RKO (cell line): Measurements from ENCODE around the gene UNK.
"Not testable (repeated sequence)": the region's sequence is repeated elsewhere in the genome, so short reads cannot be mapped to it uniquely, and the experiment has no call there.

Experiments used
- DNase-seq: peaks from one replicate; pipeline ENCODE4 v3.0.0-alpha.2; 2016; ENCODE audit warnings: low spot score

Gene UNK

DNA sequence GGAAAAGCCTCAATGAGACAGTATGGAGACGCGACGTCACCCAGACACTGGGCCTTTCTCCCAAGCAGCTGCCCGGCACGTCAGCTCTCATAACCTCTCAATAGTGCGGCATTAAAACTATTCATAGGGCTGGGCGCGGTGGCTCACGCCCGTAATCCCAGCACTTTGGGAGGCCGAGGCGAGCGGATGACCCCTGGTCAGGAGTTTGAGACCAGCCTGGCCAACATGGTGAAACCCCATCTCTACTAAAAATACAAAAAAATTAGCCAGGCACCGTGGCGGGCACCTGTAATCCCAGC, 67.0 kb downstream of the UNK start:
- DNase-seq: not testable (repeated sequence)

DNA sequence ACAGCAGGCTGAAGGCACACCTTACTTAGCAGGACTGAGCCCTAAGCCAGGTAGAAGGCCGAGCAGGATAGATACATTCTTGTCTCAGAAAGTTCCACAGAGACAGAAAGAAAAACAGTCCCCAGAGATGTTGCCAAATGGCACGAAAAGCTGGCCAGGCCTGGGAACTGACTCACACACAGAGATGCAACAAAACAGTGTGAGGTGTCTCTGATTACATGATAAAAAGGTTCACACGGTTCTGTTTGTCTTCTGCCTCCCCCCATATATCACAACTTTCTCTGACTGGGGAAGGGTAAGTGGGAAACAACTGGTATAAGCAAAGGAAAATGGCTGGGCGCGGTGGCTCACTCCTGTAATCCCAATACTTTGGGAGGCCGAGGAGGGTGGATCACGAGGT, 68.8 kb downstream of the UNK start:
- DNase-seq: peak; percentile 53

DNA sequence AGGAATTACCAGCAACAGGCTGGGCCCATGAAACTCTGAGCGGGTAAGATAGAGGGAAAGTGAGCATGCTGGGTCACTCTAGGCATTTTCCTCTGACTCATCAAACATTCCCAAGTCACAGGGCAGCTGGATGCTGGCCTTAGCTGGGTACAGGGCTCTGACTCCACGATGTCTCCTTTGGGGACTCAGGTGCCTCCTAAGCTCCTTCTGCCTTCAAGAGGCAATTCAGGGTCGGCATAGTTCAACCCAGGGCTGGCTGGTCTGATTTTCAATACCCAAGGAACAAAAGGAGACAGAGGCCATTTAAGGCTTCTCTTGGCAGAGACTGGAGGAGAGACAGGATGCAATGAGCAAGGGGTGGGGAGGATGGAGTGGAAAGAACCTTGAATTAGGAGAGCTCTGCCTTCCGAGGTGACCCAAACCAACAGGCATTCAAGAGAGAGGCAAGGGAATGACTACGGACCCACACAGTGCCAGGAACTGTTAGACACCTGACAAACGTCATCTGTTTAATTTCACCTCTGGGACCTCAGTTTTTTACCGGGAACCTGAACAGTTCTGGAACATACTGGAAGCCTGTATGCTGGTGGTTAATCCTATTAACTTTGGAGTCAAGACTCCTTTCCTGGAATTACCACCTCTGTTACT, 69.6 kb downstream of the UNK start:
- peak; percentile 91 for DNase-seq

DNA sequence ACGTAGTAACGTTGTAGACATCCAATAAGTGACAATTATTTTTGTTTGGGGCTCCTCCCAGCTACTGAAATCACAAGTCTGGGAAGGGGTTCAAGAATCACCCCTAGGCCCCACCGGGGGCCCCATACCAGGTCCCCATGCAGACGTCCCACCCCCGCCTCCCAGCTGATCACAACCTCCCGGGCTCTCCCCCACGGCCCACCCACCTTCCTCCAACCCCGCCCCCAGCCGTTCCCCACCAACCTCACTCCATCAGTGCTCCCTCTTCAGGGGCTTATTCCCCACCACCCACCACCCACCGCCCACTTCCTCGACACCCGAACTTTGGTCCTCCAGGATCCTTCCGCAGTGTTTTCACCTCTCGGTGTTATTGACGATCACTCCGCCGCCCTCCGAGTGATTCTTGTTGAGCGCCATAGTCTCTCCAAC, 70.3 kb downstream of the UNK start:
- DNase-seq: peak; percentile 27

- peak; percentile 100 for DNase-seq
Measured at GRCh38 chr17:75855310-75856061, 70.9 kb downstream of the UNK start, which contains the start of gene WBP2. TSS of gene WBP2 (minus strand) at chr17:75855335. CDS start at chr17:75855297, 38 bp downstream.

DNA sequence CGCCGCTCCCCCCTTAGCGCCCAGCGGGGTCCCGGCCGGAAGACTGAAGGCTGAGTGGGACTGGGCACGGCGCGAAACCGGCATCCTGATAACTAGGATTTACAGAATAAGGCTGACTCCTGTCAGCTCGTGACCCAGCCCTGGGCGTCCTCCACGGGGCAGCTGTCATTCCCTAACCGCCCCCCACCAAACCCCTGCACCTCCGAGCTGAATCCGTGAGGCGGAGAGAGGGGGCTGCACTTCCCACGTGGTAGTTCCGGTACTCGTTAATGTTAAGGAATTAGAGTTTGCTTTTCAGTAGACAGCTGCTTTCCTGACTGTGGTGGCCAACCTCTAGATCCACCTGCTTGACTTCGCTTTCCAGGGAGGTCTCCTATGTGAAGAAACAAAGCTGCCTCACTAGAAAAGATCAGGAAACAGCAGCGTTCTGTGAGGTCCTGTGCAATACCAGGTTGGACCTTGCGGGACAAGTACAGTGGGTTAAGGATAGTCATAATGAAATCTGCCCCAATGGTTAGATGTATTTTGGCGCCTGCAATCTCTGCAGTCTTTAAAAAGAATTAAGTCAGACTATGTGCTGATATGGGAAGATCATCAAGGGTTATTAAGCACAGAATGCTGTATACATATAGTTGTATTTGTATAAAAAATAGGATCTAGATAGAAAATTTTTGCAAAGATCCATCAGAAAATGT, 71.6 kb downstream of the UNK start:
- DNase-seq: peak; percentile 61

DNA sequence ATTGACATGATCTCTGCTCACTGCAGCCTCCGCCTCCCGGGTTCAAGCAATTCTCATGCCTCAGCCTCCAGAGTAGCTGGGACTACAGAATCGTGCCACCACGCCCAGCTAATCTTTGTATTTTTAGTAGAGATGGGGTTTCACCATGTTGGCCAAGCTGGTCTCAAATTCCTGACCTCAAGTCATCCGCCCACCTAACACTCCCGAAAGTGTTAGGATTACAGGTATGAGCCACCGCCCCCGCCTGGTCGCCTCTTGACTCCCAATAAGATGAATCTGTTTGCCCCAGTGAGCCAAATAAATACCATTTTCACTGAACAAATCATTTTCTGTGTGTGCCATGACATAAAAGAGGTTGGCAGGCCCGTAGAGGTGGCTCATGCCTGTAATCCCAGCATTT, 74.8 kb downstream of the UNK start:
- DNase-seq: not testable (repeated sequence)

- peak; percentile 26 for DNase-seq
Measured at GRCh38 chr17:75861927-75862317, 77.3 kb downstream of the UNK start.

DNA sequence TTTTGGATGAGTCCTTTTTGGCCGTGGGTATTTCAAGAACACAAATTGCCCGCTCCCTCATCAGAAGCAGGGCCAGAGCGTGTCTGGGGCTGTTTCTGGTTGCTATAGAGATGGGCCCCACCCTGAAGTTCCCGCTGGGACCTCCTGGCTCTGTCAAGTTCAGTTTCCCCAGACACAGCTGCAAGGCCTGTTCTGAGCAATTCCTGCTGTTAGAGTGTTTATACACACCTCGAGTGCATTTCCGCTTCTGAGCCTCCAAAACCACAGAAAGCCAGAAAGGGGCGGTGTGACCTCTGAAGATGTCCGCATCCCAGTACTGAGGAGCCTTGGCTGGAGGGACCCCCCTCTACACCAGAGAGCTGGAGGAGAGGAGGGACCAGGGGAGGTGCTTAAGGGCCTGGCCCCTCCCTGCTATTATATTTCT, 79.9 kb downstream of the UNK start:
- no peak for DNase-seq

DNA sequence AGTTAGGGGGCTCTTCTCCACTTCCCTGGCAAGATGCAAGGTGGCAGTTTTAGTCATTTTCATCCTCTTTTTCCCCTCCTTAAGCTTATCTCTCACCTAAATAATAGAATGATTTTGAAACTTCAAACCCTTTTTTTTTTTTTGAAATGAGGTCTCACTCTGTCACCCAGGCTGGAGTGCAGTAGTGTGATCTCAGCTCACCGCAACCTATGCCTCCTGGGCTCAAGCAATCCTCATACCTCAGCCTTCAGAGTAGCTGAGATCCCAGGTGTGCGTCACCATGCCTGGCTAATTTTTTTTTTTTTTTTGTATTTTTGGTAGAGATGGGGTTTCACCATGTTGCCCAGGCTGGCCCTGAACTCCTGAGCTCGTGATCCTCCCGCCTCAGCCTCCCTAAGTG, 80.3 kb downstream of the UNK start:
- DNase-seq: not testable (repeated sequence)

DNA sequence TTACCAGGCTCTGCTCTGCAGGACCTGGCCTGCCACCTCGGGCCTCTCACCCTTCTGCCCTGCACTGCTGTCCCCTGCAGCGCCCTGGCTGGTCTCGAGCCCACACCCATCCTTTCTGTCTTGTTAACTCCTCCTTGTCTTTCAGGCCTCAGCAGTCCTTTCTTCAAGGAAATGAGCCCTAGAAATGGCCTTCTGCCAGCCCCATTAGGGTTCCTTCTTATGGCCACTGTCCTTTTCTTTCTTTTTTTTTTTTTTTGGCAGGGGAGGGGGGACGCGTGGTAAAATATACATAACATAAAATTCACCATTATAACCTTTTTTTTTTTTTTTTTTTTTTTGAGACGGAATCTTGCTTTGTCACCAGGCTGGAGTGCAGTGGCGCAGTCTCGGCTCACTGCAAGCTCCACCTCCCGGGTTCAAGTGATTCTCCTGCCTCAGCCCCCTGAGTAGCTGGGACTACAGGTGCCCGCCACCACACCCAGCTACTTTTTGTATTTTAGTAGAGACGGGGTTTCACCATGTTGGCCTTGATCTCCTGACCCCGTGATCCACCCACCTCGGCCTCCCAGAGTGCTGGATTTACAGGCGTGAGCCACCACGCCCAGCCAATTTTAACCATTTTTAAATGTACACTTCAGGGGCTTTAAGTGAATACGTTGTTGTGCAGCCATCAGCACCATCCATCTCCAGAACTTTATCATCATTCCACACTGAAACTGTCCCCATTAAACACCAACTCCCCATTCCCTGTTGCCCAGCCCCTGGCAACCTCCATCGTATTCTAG, 81.0 kb downstream of the UNK start:
- DNase-seq: not testable (repeated sequence)

DNA sequence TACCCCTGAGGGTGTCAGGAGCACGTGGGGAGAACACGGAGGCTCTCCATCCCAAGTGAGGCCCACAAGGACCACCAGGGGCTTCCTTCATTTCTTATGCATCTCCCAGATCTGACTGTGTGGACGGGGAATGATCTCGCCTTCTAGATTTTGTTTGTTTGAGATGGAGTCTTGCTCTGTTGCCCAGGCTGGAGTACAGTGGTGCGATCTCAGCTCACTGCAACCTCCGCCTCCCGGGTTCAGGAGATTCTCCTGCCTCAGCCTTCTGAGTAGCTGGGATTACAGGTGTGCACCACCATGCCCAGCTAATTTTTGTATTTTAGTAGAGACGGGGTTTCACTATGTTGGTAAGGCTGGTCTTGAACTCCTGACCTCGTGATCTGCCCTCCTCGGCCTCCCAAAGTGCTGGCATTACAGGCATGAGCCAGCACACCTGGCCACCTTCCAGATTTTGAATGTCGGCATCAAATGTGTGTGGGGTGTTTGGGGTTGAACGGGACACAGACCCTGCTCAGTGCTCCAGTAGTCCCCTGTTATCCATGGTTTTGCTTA, 84.2 kb downstream of the UNK start:
- DNase-seq: not testable (repeated sequence)

- no peak for DNase-seq
Measured at GRCh38 chr17:75869282-75870141, 84.9 kb downstream of the UNK start.

DNA sequence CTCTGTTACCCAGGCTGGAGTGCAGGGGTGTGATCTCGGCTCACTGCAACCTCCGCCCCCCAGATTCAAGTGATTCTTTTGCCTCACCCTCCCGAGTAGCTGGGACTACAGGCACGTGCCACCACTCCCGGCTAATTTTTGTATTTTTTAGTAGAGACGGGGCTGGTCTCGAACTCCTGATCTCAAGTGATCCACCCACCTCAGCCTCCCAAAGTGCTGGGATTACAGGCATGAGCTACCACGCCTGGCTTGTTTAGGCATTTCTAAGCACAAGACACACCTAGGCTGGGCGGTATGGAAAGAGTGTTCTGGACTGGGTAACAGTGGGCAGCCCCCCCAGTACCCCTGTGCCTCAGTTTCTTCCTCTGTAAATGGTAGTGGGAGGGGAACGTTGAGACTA, 85.6 kb downstream of the UNK start:
- not testable (repeated sequence) for DNase-seq

DNA sequence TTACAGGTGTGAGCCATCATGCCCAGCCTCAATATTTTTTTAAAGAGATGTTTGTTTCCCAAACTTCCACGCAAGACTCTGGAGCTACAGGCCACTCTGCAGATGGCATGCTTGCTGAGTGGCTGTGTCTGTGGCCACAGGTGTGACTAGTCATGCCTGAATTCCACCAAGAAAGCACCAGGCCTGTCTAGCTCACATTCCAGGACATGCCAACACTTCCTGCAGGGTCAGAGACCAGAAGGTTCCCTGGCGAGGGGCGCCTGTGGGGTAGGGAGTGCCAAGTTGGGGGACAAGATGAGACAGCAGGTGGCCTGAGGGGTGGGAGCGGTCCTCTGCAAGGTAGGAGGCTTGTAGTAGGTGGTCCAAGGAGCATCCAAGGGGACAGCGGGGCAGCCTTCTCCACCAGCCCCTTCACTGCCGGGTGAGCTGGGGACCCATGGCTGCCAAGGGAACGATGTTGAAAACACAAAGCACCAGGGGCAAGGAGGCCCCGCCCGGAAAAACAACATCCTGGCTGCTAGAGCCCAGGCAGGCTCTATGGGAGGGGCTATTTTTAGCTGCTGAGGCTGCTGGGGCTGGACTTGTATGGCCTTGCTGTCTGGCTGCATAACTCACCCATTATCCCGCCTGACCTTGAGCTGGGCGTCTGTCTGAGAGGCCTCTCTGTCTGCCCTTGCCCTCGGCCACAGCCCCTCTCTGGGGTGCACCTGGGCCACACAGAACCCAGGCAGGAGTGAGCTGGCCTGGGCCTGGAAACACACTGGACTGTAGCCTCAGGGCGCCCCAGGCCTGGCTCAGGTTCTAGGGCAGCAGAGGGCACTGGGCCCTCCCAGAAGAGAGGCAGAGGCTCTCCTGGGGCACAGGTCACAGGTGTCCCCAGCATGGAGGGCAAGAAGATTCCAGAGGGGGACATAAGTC, 88.1 kb downstream of the UNK start:
- DNase-seq: peak; percentile 26

- DNase-seq: no peak
Measured at GRCh38 chr17:75873587-75874322, 89.1 kb downstream of the UNK start.

DNA sequence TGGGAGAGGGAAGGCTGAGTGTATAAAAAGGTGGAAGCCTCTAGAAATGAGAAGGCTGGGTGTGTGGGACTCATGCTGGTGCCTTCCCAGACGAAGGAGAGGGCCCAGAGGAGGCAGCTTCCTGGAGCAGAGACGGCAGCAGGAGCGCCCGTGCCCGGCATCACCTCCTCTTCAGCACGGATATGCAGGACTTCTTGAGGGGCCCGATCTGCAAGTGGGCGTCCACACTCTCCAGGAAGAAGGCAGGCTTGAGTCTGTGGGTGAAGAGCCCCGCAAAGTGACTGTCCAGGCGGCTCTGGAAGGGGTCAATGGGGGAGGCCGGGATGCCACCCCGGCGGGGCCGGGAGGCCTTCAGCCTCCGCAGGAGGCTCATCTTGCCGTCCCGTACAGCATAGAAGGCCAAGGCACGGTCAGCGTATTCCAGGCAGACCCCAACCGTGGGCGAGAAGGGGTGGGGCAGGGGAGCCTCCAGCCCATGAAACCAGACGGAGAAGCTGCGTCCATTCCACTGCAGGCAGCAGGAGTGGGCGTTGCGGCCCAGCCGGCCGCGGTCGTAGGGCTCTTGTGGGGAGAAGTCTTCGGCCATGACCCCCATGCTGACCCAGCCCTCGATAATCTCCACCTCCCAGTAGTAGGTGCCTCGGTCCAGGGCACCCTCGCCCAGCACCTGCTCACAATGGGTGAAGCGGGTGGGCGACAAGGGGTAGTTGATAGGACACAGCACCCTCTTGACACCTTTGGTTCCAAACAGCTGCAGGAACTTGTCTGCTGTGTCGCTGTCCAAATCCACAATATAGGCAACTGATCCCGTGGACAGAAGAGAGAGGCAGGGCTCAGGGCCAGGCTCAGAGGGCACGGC, 89.9 kb downstream of the UNK start:
- no peak for DNase-seq
